Ectodermal cell (in vitro differentiated cells): Measurements from ENCODE around the gene LSP1.

ENCODE experiments used
- H3K27ac ChIP-seq: 2 replicates; pipeline ENCODE4 v1.7.0; 2013; ENCODE audit warnings: mild to moderate bottlenecking, low read depth, low read length; ENCODE audit not compliant: insufficient read depth, poor library complexity, severe bottlenecking
- H3K27me3 ChIP-seq: 2 replicates; pipeline ENCODE4 v1.7.0; 2013; ENCODE audit warnings: mild to moderate bottlenecking, low read length; ENCODE audit not compliant: insufficient read depth, control insufficient read depth, poor library complexity, severe bottlenecking
- H3K36me3 ChIP-seq: one replicate; pipeline ENCODE4 v1.7.0; 2013; ENCODE audit warnings: low read length; ENCODE audit not compliant: control insufficient read depth, insufficient read depth
- H3K4me1 ChIP-seq: one replicate; pipeline ENCODE4 v1.7.0; 2013; ENCODE audit warnings: low read length; ENCODE audit not compliant: control insufficient read depth, insufficient read depth
- H3K4me3 ChIP-seq: 2 replicates; pipeline ENCODE4 v1.7.0; 2013; ENCODE audit warnings: low read depth, low read length, control low read depth; ENCODE audit not compliant: insufficient read depth
- H3K9me3 ChIP-seq: 2 replicates; pipeline ENCODE4 v1.7.0; 2013; ENCODE audit warnings: mild to moderate bottlenecking, low read length, moderate library complexity; ENCODE audit not compliant: control insufficient read depth
- WGBS, 2 experiments: methylation state at CpG; one replicate each; pipeline ENCODE4 v1.1.7; 2013; ENCODE audit warnings: missing lambda C conversion rate in 2 of 2; 5-methylcytosine and 5-hydroxymethylcytosine counted together

LSP1 gene

DNA sequence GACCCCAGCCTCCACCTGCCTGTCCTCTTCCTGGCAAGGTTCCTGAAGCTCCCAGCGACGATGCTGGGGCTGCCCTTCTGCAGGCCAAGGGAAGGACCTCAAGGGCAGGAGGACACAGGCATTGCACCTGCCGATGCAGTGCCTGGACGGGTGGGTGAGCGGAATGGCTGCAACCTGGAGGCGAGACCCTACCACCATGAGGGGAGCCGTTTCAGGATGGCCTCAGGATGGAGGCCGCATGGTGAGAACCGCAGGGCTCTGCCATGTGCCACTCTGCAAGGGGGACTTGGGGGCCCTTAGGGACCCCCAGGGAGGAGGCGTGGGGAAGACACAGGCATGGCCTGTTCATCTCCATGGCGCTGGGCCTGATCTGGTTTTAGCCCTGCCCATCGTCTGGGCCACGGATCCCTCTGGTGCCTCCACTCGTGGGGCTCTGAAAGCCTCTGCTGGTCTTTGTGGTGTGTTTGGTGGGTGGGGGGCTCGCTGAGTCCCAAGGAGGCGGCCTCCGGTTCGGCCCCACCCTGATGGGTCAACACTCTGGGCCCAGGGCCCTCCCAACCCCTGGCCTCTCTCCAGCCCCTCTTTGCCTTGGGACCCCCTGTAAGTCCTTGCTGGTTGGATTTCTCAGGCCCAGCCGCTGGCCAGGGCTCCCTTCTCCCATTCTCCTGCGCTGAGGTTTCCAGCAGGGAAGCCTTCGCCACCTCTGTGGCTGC is 1.3 kb upstream of the LSP1 start:
- H3K36me3 ChIP-seq = no peaks in the 10 kb centered on the region
- WGBS, 2 experiments = 93% methylated on average over 21 of the region's 21 CpGs
- no peak overlapping the region for H3K4me3 ChIP-seq
- H3K4me1 ChIP-seq = no peaks in the 10 kb centered on the region
- H3K27ac ChIP-seq = no peak overlapping the region
- H3K9me3 ChIP-seq = no peaks in the 10 kb centered on the region
- H3K27me3 ChIP-seq = no peaks in the 10 kb centered on the region

DNA sequence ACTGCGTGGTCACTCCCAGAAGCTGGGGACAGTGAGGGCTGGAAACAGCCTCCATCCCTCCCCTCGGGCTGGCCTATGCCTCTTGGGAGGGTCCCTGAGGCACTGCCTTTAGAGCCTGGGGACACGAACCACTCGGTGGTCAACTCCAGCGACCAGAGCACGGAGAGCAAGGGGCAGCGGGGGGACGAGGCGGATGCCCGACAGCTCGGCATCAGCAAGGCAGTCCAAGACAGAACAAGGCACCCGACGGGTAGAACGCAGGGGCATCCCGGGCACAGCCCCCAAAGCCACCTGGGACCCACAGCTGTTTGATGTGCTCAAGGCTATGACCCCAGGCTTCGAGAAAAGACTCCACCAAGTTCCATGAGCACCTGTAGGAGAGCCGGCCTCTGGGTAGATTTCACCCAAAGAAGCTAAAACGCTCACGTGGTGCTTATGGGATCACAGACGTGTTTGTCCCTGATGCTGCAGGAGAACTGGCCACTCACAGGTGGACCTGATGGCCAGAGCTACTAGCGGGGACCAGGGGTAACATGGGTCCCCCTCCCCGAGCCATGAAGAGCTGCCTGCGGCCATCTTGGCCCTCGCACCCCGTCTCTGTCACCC is 510 bp upstream of the LSP1 start:
- no peak overlapping the region for H3K4me3 ChIP-seq
- WGBS, 2 experiments = 93% methylated on average over 25 of the region's 25 CpGs
- H3K4me1 ChIP-seq = no peaks in the 10 kb centered on the region
- no peak overlapping the region for H3K27ac ChIP-seq
- no peaks in the 10 kb centered on the region for H3K27me3 ChIP-seq
- no peaks in the 10 kb centered on the region for H3K9me3 ChIP-seq
- H3K36me3 ChIP-seq = no peaks in the 10 kb centered on the region

DNA sequence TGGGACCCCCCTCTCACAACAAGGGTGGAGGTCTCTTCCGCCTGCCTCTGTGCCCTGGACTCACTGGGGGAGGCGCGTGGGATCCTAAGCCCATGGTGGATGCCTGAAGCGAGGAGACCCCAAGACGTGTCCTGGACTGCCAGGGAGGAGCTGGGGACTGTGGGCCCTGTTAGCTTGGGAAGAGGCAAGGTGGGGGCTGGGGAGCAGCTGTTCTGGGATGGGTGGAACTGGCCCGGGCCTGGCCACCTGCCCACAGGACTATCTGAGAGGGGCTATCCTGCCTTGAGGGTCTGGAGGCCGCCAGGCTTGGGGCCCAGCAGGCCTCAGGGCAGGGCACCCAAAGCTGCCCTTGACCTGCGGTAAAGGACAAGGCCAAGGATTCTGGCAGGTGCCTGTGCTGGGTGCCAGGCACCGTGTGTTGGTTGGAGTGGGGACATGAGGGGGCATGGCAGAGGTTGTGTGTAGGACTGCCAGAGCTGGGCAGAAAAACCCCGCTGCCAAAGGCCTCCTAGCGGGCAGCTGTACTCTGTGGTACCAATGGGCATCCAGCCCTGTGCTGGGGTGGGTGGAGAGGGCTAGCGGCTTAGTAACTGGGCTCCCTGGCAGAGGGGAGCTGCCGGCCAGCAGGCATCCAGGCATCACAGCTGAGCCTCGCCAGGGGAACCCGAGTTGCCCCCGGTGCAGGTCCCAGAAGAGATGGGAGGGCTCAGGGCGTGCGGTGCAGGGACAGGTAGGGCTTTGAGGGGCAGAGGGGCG is 670 bp downstream of the LSP1 start:
- no peak overlapping the region for H3K27ac ChIP-seq
- H3K4me3 ChIP-seq = no peak overlapping the region
- H3K4me1 ChIP-seq = peaks cover under 1% of the 10 kb centered on the region
- no peaks in the 10 kb centered on the region for H3K9me3 ChIP-seq
- H3K36me3 ChIP-seq = no peaks in the 10 kb centered on the region
- H3K27me3 ChIP-seq = no peaks in the 10 kb centered on the region
- WGBS, 2 experiments = 94 to 95% methylated on average over 19 of the region's 19 CpGs

DNA sequence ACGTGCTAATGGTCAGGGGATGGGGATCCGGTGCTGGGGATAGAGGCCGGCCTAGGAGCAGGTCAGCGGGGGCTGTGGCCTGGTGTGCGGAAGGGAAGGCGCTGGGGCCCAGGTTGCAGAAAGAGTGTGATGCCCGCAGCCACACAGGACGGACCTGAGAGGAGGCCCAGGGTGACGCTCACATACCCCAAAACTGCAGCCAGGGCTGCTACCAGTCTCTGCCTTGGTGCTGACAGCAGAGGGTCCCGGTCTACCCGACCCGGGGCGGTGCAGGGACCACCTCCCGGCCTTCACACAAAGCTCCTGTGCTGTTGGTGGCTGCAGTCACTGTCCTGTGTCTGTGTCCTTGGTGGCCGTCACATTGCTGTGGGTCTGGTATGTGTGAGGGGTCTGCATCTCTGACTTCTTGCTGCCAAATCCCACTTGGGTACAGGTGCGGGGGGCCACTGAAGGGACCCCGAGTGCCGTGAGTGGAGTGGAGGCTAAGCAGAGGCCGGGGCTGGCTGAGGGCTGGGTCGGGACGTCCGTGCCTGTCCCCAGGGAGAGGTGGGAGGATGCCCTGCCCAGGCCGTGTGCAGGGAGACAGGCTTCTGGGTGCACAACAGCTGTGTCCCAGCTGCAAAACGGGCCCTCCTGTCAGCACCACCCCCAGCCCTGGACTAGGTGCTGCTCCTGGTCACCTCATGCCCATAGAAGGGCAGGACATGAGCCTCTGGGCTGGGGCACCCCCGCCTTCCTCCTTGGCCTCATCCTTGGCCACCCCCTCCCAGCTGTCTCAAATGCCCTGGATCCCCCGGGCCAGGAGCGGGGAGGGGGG is 1.5 kb downstream of the LSP1 start:
- 90 to 91% methylated on average over 27 of the region's 27 CpGs for WGBS, 2 experiments
- Histone ChIP-seq H3K27me3 (no peaks in the 10 kb centered on the region), H3K4me1 (peaks cover 4% of the 10 kb centered on the region), H3K36me3 (no peaks in the 10 kb centered on the region), H3K4me3 (no peak overlapping the region), H3K9me3 (no peaks in the 10 kb centered on the region), H3K27ac (no peak overlapping the region)

DNA sequence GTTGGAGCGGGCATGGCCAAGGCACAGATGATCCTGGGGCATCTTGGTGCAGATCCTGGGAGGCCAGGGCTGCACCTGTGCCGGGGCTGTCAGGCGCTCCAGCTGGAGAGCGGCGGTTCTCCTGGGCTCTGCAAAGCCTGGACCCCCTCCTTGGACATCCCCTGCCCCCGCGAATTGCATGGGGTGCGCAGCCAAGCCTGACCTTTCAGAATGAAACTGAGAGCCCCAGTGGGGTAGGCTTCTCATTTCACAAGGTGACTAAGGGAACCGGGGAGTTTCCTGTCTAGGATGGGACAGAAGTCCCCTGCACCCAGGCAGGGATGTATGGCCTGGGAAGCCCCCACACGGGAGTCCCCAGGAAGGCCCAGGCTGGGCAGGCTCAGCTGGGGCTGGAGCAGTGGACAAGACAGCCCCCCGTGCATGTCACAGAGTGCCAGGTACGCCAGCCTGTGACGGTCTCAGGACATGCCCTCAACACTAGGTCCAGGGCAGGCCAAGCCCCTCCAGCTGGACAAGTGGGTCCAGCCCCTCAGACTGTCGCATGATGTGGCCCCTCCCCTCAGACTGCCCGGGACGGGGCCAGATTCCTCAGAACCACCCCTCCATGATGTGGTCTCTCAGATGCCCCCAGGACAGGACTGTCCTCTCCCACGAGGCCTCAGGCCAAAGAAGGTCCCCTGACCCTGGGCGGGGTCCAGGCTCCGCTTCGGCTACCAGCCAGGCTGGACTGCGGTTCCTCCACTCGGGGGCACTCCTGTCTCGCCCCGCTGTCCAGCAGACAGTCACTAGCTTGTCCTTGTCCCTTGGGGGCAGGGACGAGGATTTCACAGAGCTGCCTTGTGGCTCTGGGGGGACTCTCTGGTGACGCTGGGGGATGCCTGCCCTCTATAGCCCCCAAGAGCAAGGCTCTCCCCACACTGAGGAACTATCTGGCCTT is 2.3 kb downstream of the LSP1 start:
- H3K27me3 ChIP-seq = no peaks in the 10 kb centered on the region

DNA sequence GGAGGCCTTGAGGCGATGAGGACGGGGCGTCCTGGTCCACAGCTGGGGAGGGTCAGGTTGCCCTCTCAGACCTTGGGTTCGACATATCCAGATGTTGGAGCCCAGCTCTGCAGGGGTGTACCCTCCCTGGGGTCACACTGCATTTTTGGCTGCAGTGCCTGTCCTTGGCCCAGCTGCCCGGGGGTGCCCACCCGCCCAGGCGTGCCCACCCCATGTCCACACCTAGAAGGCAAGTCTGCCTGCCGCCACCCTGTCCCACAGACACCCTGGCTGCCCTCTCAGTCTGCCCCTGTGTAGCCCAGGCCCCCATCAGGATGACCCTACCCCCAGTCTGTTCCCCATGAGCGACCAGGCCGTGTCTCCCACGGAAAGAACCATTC is 3.0 kb downstream of the LSP1 start:
- peaks cover 4% of the 10 kb centered on the region for H3K4me1 ChIP-seq
- no peak overlapping the region for H3K4me3 ChIP-seq
- no peak overlapping the region for H3K27ac ChIP-seq
- no peaks in the 10 kb centered on the region for H3K36me3 ChIP-seq
- no peaks in the 10 kb centered on the region for H3K27me3 ChIP-seq
- H3K9me3 ChIP-seq = no peaks in the 10 kb centered on the region
- 94% methylated on average over 11 of the region's 11 CpGs for WGBS, 2 experiments

More for the DNA sequence above, 2.3 kb downstream of the LSP1 start:
- no peaks in the 10 kb centered on the region for H3K9me3 ChIP-seq
- 84 to 85% methylated on average over 26 of the region's 26 CpGs for WGBS, 2 experiments
- no peak overlapping the region for H3K27ac ChIP-seq
- no peak overlapping the region for H3K4me3 ChIP-seq
- no peaks in the 10 kb centered on the region for H3K36me3 ChIP-seq
- H3K4me1 ChIP-seq = peaks cover 4% of the 10 kb centered on the region

DNA sequence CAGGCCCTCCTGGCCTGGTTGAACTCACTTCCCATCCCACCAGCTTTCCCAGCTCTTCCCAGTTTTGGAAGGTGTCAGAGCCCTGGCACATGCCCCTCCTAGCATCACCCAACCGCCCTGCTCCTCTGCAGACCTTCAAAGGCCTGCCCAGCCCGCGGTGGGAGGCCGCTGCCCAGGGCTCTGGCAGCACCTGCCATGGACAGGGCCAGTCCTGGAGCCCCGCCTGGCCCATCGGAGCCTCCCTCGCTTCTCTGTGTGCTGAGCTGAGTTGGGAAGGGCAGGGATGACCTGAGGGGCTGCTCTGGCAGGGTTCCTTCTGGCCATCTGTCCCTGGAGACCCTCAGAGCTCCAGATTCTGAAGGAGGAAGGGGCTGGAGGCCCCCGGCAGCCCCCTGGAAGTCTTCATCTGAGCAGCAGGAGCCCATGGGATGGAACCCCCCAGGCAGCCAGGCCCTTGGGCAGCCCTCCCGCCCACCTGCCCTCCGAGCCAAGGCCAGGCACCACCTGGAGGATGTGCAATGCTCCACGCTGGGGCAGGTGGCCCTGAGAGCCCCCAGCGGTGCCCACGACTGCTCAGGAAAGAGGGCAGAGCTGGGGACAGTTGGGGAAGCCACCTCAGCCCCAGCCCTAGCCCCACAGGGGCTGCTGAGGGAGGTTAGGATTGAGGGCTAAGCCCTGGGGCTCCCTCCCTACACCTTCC is 3.6 kb downstream of the LSP1 start:
- H3K9me3 ChIP-seq = no peaks in the 10 kb centered on the region
- H3K27me3 ChIP-seq = no peaks in the 10 kb centered on the region
- no peak overlapping the region for H3K4me3 ChIP-seq
- no peaks in the 10 kb centered on the region for H3K36me3 ChIP-seq
- H3K27ac ChIP-seq = no peak overlapping the region
- peaks cover 4% of the 10 kb centered on the region for H3K4me1 ChIP-seq
- 94 to 95% methylated on average over 13 of the region's 13 CpGs for WGBS, 2 experiments

DNA sequence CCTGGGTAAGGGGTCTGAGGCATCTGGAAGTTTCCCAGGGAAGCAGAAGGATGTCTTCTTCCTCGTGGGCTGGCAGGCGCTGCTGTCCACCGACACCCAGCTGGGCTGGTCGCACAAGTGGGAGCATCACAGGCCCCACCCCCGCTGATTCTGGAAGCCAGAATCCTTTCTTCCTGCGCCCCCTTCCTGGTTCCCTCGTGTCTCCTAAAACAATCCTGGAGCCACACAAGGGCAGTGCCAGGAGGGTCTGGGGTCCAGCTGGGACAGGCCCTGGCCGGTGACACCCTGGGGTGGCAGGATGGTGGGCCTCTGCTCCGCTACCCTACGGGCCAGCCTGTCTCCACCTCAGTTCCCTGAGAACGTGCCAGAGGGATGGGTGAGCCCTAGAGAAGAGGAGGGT is 4.2 kb downstream of the LSP1 start:
- H3K9me3 ChIP-seq = no peaks in the 10 kb centered on the region
- H3K27ac ChIP-seq = no peak overlapping the region
- H3K36me3 ChIP-seq = no peaks in the 10 kb centered on the region
- peaks cover 4% of the 10 kb centered on the region for H3K4me1 ChIP-seq
- 92% methylated on average over 11 of the region's 11 CpGs for WGBS, 2 experiments
- no peak overlapping the region for H3K4me3 ChIP-seq
- H3K27me3 ChIP-seq = no peaks in the 10 kb centered on the region

DNA sequence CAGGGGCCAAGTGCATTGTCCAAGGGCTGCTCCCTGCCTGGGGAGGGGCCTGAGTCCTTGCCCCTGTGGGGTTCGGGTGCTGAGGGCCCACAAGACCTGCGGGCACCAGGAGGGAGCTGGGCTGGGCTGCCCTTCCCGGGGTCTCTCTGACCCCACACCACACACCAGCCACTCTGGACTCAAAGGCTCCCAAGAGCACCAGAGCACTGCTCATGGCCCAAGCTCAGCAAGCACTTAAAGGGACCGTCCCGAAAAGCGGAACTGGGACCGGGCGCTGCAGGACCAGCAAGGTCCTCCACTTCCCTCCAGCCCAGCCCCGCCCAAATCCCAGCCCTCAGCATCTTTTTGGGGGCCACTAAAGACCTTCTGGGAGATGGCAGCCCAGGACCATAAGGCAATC is 5.3 kb downstream of the LSP1 start:
- Histone ChIP-seq H3K4me3 (no peak overlapping the region), H3K9me3 (no peaks in the 10 kb centered on the region), H3K4me1 (peaks cover 4% of the 10 kb centered on the region), H3K27ac (no peak overlapping the region), H3K27me3 (no peaks in the 10 kb centered on the region), H3K36me3 (no peaks in the 10 kb centered on the region)
- 92 to 94% methylated on average over 9 of the region's 9 CpGs for WGBS, 2 experiments
